Tibial nerve (tissue), 4 donors: ENCODE measurements around the gene DMBT1. TPM values are rescaled to one million over a fixed set of nuclear protein-coding genes. Genes with fewer than 3 reads are reported as not detected.

Experiments
- DNase-seq, 2 donors: peaks; one replicate each; pipeline ENCODE4 v3.0.0-alpha.2; 2019; ENCODE audit warnings: low spot score in 2 of 2
- H3K27ac ChIP-seq, 4 donors: fragments of 200-600 bp; sonication (generic) in 3 of 4; one replicate each; pipeline ENCODE4 v1.5.1; 2017 to 2019; ENCODE audit warnings: mild to moderate bottlenecking in 1 of 4
- H3K27me3 ChIP-seq, 2 donors: fragments of 200-600 bp; sonication (generic) in 1 of 2; one replicate each; pipeline versions ENCODE4 v1.5.1 to v1.6.0; 2017 to 2019
- H3K36me3 ChIP-seq, 3 donors: fragments of 200-600 bp; sonication (generic); one replicate each; pipeline ENCODE4 v1.5.1; 2018 to 2019
- H3K4me1 ChIP-seq, 4 donors: fragments of 200-600 bp; sonication (generic) in 3 of 4; one replicate each; pipeline ENCODE4 v1.5.1; 2017 to 2019
- H3K4me3 ChIP-seq, 4 donors: fragments of 200-600 bp; sonication (generic) in 3 of 4; one replicate each; pipeline ENCODE4 v1.5.1; 2017 to 2019; ENCODE audit warnings: mild to moderate bottlenecking in 1 of 4, moderate library complexity in 1 of 4
- H3K9me3 ChIP-seq, 4 donors: fragments of 200-600 bp; sonication (generic) in 3 of 4; one replicate each; pipeline ENCODE4 v1.5.1; 2017 to 2019
- CTCF ChIP-seq, 5 experiments: fragments of 200-600 bp in 3 of 5; fragments of 450-650 bp in 2 of 5; sonication (generic) in 3 of 5; IDR thresholded peaks; one replicate each; pipeline ENCODE4 v1.5.1; 2016 to 2019; ENCODE audit warnings: antibody characterized with exemption in 5 of 5, mild to moderate bottlenecking in 3 of 5, moderate library complexity in 2 of 5
- EP300 ChIP-seq, 2 donors: sonication (generic); formaldehyde crosslinking; IDR thresholded peaks; one replicate each; pipeline ENCODE4 v1.6.1; 2017; ENCODE audit warnings: antibody characterized with exemption in 2 of 2, mild to moderate bottlenecking in 1 of 2
- POLR2A ChIP-seq, 2 donors: fragments of 450-650 bp; IDR thresholded peaks; one replicate each; pipeline ENCODE4 v1.6.1; 2017; ENCODE audit warnings: antibody characterized with exemption in 2 of 2, mild to moderate bottlenecking in 2 of 2, moderate library complexity in 2 of 2
- WGBS, 2 donors: methylation state at CpG; one replicate each; pipeline ENCODE4 v1.1.5; 2018; 5-methylcytosine and 5-hydroxymethylcytosine counted together
- total RNA-seq, 4 donors: library from RNA; depleted of rRNA; stranded (reverse); fragments of >200 nt; gene quantifications; one replicate each; pipeline ENCODE4 v1.1.0, GENCODE V29; 2016

Gene DMBT1
- total RNA-seq, 4 donors from 2014 or later, result not detected

- peak overlapping the region in 2 of 4 donors; percentile 63 to 64 for H3K27ac ChIP-seq
- H3K4me3 ChIP-seq, result no peak overlapping the region
- TF ChIP-seq EP300 (IDR thresholded peaks at IDR 0.05) (no peak), CTCF (IDR thresholded peaks at IDR 0.05) (no peak)
- H3K4me1 ChIP-seq, result peaks cover 0 to 3% (median 0%) of the 10 kb centered on the region in 4 donors
- DNase-seq, result no peak
- no peaks in the 10 kb centered on the region for H3K9me3 ChIP-seq
- WGBS, 2 donors, result 70 to 78% methylated on average over 6 of the region's 6 CpGs
- H3K36me3 ChIP-seq, result no peaks in the 10 kb centered on the region
- no peaks in the 10 kb centered on the region for H3K27me3 ChIP-seq
Measured at GRCh38 chr10:122689146-122689820, 128.7 kb downstream of the DMBT1 start.

GRCh38 chr10:122692744-122693143 is 132.2 kb downstream of the DMBT1 start:
- 82 to 88% methylated on average over 5 of the region's 5 CpGs for WGBS, 2 donors
- no peaks in the 10 kb centered on the region for H3K9me3 ChIP-seq
- H3K4me1 ChIP-seq, result peaks cover 0 to 3% (median 0%) of the 10 kb centered on the region in 4 donors
- H3K27ac ChIP-seq, result no peak overlapping the region
- H3K4me3 ChIP-seq, result no peak overlapping the region
- no peak for TF ChIP-seq POLR2A (IDR thresholded peaks at IDR 0.05)
- no peak for TF ChIP-seq CTCF (IDR thresholded peaks at IDR 0.05)
- no peak for TF ChIP-seq EP300 (IDR thresholded peaks at IDR 0.05)
- H3K36me3 ChIP-seq, result no peaks in the 10 kb centered on the region
- no peak for DNase-seq
- H3K27me3 ChIP-seq, result no peaks in the 10 kb centered on the region

Other genes starting within 250 kb of the DMBT1 start
- 10 to 100 TPM; 19.2 to 52.2 (median 35.0) TPM for gene PLEKHA1, start 186.0 kb upstream of the DMBT1 start, total RNA-seq
- not detected for gene ARMS2, start 106.1 kb upstream of the DMBT1 start, total RNA-seq
- gene HTRA1, start 99.2 kb upstream of the DMBT1 start, total RNA-seq, result 100 to 1,000 TPM; 128 to 183 (median 173) TPM
- not detected for gene C10orf120, start 139.1 kb downstream of the DMBT1 start, total RNA-seq